ENCODE measurements around the gene IGLL1. TPM values are rescaled to one million over a fixed set of nuclear protein-coding genes. Genes with fewer than 3 reads are reported as not detected.
"Not testable (repeated sequence)": the region's sequence is repeated elsewhere in the genome, so short reads cannot be mapped to it uniquely, and the experiment has no call there.

The IGLL1 gene
- total RNA-seq, 2 experiments from 2014 or later: not detected

DNA sequence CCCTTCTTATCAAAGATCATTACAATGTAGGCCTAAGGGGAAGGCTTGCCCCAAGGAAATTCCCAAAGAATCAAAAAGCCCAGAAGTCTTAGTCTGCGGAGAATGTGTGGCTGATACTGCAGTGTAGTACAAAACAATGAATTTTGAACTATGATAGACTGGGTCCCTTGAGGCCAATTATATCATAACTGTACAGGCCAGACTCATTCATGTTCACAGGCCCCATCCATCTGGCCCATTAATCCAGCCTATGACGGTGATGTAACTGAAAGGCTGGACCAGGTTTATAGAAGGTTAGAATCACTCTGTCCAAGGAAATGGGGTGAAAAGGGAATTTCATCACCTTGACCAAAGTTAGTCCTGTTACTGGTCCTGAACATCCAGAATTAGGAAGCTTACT lies 35.2 kb downstream of the IGLL1 start:
- CTCF ChIA-PET (ENCODE audit: unreplicated experiment): no interaction called here

DNA sequence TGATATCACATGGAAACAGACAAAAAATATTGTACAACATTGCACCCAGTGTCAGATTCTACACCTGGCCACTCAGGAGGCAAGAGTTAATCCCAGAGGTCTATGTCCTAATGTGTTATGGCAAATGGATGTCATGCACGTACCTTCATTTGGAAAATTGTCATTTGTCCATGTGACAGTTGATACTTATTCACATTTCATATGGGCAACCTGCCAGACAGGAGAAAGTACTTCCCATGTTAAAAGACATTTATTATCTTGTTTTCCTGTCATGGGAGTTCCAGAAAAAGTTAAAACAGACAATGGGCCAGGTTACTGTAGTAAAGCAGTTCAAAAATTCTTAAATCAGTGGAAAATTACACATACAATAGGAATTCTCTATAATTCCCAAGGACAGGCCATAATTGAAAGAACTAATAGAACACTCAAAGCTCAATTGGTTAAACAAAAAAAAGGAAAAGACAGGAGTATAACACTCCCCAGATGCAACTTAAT lies 36.5 kb downstream of the IGLL1 start:
- POLR2A ChIA-PET; H3K9me2 ChIP-seq (ENCODE audit: insufficient read depth, low read length); H3K27ac ChIP-seq (ENCODE audit: low read depth, low read length, poor library complexity, severe bottlenecking); H2AFZ ChIP-seq (ENCODE audit: low read length); BruUV-seq (replicated peaks); H4K20me1 ChIP-seq (ENCODE audit: insufficient read depth, low read length); CTCF ChIA-PET (ENCODE audit: unreplicated experiment); H3K4me2 ChIP-seq (ENCODE audit: low read length); H3K9me3 ChIP-seq (ENCODE audit: low read length); H3K79me2 ChIP-seq (ENCODE audit: insufficient read depth, low read depth, low read length); DNase-seq (ENCODE audit: low spot score); H3K4me1 ChIP-seq (ENCODE audit: insufficient read depth, low read length, poor library complexity, severe bottlenecking); H3K4me3 ChIP-seq (ENCODE audit: low read depth, low read length, poor library complexity, severe bottlenecking); H3K36me3 ChIP-seq (ENCODE audit: insufficient read depth, low read length): not testable (repeated sequence)
- intact Hi-C loops (cut with micrococcal nuclease; ENCODE audit: unreplicated experiment): loop anchor here (5.0 kb wide), 1 partner anchor 224 kb away; the partner anchor contains the start of gene CHCHD10

More for the DNA sequence above, 35.2 kb downstream of the IGLL1 start:
- Histone ChIP-seq H2AFZ (ENCODE audit: low read length) (no peak overlapping the region), H3K27ac (ENCODE audit: low read depth, low read length, poor library complexity, severe bottlenecking) (no peak overlapping the region), H3K4me3 (ENCODE audit: low read depth, low read length, poor library complexity, severe bottlenecking) (no peak overlapping the region), H4K20me1 (ENCODE audit: insufficient read depth, low read length) (no peaks in the 10 kb centered on the region), H3K4me2 (ENCODE audit: low read length) (no peak overlapping the region), H3K4me1 (ENCODE audit: insufficient read depth, low read length, poor library complexity, severe bottlenecking) (no peaks in the 10 kb centered on the region), H3K9me2 (ENCODE audit: insufficient read depth, low read length) (no peaks in the 10 kb centered on the region), H3K9me3 (ENCODE audit: low read length) (no peaks in the 10 kb centered on the region), H3K79me2 (ENCODE audit: insufficient read depth, low read depth, low read length) (no peaks in the 10 kb centered on the region), H3K36me3 (ENCODE audit: insufficient read depth, low read length) (no peaks in the 10 kb centered on the region)
- no TSS peak for BruUV-seq (replicated peaks)
- POLR2A ChIA-PET: no interaction called here
- no peak for DNase-seq (ENCODE audit: low spot score)
- intact Hi-C loops (cut with micrococcal nuclease; ENCODE audit: unreplicated experiment): loop anchor here (5.0 kb wide), 1 partner anchor 222 kb away; the partner anchor contains the start of gene CHCHD10
- TF ChIP-seq EZH2phosphoT487 (IDR thresholded peaks at IDR 0.05; ENCODE audit: borderline replicate concordance, low read depth, low read length): no peak
- TF ChIP-seq, protein P1, sequence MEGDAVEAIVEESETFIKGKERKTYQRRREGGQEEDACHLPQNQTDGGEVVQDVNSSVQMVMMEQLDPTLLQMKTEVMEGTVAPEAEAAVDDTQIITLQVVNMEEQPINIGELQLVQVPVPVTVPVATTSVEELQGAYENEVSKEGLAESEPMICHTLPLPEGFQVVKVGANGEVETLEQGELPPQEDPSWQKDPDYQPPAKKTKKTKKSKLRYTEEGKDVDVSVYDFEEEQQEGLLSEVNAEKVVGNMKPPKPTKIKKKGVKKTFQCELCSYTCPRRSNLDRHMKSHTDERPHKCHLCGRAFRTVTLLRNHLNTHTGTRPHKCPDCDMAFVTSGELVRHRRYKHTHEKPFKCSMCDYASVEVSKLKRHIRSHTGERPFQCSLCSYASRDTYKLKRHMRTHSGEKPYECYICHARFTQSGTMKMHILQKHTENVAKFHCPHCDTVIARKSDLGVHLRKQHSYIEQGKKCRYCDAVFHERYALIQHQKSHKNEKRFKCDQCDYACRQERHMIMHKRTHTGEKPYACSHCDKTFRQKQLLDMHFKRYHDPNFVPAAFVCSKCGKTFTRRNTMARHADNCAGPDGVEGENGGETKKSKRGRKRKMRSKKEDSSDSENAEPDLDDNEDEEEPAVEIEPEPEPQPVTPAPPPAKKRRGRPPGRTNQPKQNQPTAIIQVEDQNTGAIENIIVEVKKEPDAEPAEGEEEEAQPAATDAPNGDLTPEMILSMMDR (conservative IDR thresholded peaks at IDR 0.05; ENCODE audit: low read length): no peak

GRCh38 chr22:23542933-23543332 lies 37.2 kb downstream of the IGLL1 start:
- H3K79me2 ChIP-seq (ENCODE audit: insufficient read depth, low read depth, low read length): no peaks in the 10 kb centered on the region
- DNase-seq (ENCODE audit: low spot score): no peak
- POLR2A ChIA-PET: no interaction called here
- no peak overlapping the region for H2AFZ ChIP-seq (ENCODE audit: low read length)
- H3K4me3 ChIP-seq (ENCODE audit: low read depth, low read length, poor library complexity, severe bottlenecking): no peak overlapping the region
- H4K20me1 ChIP-seq (ENCODE audit: insufficient read depth, low read length): no peaks in the 10 kb centered on the region
- no TSS peak for BruUV-seq (replicated peaks)
- H3K9me2 ChIP-seq (ENCODE audit: insufficient read depth, low read length): no peaks in the 10 kb centered on the region
- TF ChIP-seq, protein P1 (conservative IDR thresholded peaks at IDR 0.05; ENCODE audit: low read length): no peak
- TF ChIP-seq EZH2phosphoT487 (IDR thresholded peaks at IDR 0.05; ENCODE audit: borderline replicate concordance, low read depth, low read length): no peak
- no peaks in the 10 kb centered on the region for H3K36me3 ChIP-seq (ENCODE audit: insufficient read depth, low read length)
- intact Hi-C loops (cut with micrococcal nuclease; ENCODE audit: unreplicated experiment): loop anchor here (5.0 kb wide), 1 partner anchor 224 kb away; the partner anchor contains the start of gene CHCHD10
- H3K27ac ChIP-seq (ENCODE audit: low read depth, low read length, poor library complexity, severe bottlenecking): no peak overlapping the region
- no peaks in the 10 kb centered on the region for H3K9me3 ChIP-seq (ENCODE audit: low read length)
- H3K4me1 ChIP-seq (ENCODE audit: insufficient read depth, low read length, poor library complexity, severe bottlenecking): peaks cover 5% of the 10 kb centered on the region
- H3K4me2 ChIP-seq (ENCODE audit: low read length): no peak overlapping the region
- CTCF ChIA-PET (ENCODE audit: unreplicated experiment): no interaction called here

GRCh38 chr22:23542391-23542790 lies 37.7 kb downstream of the IGLL1 start:
- H3K79me2 ChIP-seq (ENCODE audit: insufficient read depth, low read depth, low read length); H3K9me3 ChIP-seq (ENCODE audit: low read length); CTCF ChIA-PET (ENCODE audit: unreplicated experiment); H3K4me3 ChIP-seq (ENCODE audit: low read depth, low read length, poor library complexity, severe bottlenecking); H3K27ac ChIP-seq (ENCODE audit: low read depth, low read length, poor library complexity, severe bottlenecking); H2AFZ ChIP-seq (ENCODE audit: low read length); H3K4me2 ChIP-seq (ENCODE audit: low read length); BruUV-seq (replicated peaks); DNase-seq (ENCODE audit: low spot score); H3K4me1 ChIP-seq (ENCODE audit: insufficient read depth, low read length, poor library complexity, severe bottlenecking); H3K36me3 ChIP-seq (ENCODE audit: insufficient read depth, low read length); H3K9me2 ChIP-seq (ENCODE audit: insufficient read depth, low read length); POLR2A ChIA-PET; H4K20me1 ChIP-seq (ENCODE audit: insufficient read depth, low read length): not testable (repeated sequence)
- intact Hi-C loops (cut with micrococcal nuclease; ENCODE audit: unreplicated experiment): loop anchor here (5.0 kb wide), 1 partner anchor 225 kb away; the partner anchor contains the start of gene CHCHD10
